WERI-Rb-1 (cell line): ENCODE measurements around the gene RNF113B.

Experiments
- DNase-seq: peaks from one replicate; pipeline ENCODE4 v3.0.0-alpha.2; 2020
- H3K27ac ChIP-seq: fragments of 250-450 bp; sonication (Bioruptor Pico); 2 replicates; pipeline ENCODE4 v1.5.1; 2020; ENCODE audit warnings: mild to moderate bottlenecking, moderate library complexity
- H3K27me3 ChIP-seq: fragments of 250-450 bp; sonication (Bioruptor Pico); 2 replicates; pipeline ENCODE4 v1.5.1; 2021; ENCODE audit warnings: mild to moderate bottlenecking, low read depth, moderate library complexity; ENCODE audit not compliant: insufficient read depth, severe bottlenecking
- H3K36me3 ChIP-seq: fragments of 250-450 bp; sonication (Bioruptor Pico); 2 replicates; pipeline ENCODE4 v1.5.1; 2020; ENCODE audit warnings: mild to moderate bottlenecking, moderate library complexity
- H3K4me3 ChIP-seq: 2 replicates; pipeline ENCODE4 v1.5.1; 2011; ENCODE audit warnings: low read depth, mild to moderate bottlenecking, control low read depth, low read length
- H3K9me3 ChIP-seq: fragments of 250-450 bp; sonication (Bioruptor Pico); 2 replicates; pipeline ENCODE4 v1.5.1; 2021; ENCODE audit warnings: mild to moderate bottlenecking, moderate library complexity; ENCODE audit not compliant: severe bottlenecking
- TF ChIP-seq, protein P1 (sequence below): IDR thresholded peaks from 2 replicates; pipeline ENCODE4 v1.5.1; 2011; ENCODE audit warnings: low read depth, mild to moderate bottlenecking, control low read depth, inconsistent platforms, low read length

RNF113B gene

DNA sequence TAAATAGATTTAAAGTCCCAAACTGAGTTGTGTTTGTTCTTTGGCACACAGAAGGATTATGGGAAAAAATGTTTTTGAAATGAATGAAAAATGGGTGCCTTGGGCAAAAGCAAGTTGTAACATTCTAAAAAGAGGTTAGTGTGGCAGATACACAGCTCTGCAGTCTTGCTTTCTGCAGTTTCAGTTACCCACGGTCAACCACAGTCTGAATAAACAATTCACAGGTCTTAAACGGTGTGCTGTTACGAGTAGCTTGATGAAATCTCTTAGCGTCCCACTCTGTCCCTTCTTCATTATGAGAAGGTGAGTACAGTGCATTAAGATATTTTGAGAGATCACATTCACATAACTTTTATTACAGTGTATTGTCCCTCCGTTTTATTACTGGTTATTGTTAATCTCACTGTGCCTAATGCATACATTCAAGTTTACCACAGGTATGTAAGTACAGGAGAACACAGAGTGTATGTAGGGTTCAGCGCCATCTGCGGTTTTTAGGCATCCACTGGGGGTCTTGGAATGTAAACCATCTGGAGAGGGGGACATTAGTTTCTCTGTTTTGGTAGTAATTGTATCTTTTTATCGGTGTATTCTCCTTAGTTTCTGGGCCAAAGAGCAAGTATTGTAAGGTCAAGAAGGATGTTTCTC is 26.1 kb downstream of the RNF113B start:
- H3K9me3 ChIP-seq: no peaks in the 10 kb centered on the region
- H3K27me3 ChIP-seq: no peaks in the 10 kb centered on the region
- no peak overlapping the region for H3K27ac ChIP-seq
- no peak for DNase-seq
- H3K4me3 ChIP-seq: no peak overlapping the region
- TF ChIP-seq, protein P1, sequence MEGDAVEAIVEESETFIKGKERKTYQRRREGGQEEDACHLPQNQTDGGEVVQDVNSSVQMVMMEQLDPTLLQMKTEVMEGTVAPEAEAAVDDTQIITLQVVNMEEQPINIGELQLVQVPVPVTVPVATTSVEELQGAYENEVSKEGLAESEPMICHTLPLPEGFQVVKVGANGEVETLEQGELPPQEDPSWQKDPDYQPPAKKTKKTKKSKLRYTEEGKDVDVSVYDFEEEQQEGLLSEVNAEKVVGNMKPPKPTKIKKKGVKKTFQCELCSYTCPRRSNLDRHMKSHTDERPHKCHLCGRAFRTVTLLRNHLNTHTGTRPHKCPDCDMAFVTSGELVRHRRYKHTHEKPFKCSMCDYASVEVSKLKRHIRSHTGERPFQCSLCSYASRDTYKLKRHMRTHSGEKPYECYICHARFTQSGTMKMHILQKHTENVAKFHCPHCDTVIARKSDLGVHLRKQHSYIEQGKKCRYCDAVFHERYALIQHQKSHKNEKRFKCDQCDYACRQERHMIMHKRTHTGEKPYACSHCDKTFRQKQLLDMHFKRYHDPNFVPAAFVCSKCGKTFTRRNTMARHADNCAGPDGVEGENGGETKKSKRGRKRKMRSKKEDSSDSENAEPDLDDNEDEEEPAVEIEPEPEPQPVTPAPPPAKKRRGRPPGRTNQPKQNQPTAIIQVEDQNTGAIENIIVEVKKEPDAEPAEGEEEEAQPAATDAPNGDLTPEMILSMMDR: no peak
- peaks cover 46% of the 10 kb centered on the region for H3K36me3 ChIP-seq

DNA sequence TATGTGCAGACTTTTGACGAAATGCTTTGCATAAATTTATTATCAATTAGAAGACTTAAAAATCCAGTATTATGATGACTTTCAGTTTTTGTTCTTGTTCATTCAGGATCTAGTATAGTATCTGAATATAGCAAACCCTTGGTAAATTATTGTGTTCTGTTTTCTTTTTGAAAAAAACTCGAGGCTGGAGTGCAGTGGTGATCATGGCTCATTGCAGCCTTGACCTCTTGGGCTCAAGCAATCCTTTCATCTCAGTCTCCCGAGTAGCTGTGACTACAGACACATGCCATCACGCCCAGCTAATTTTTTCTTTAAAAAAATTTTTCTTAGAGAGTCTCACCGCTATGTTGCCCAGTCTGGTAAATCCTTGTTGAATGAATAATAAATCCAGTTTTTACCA is 29.5 kb downstream of the RNF113B start:
- no peak for DNase-seq
- H3K36me3 ChIP-seq: peaks cover 28% of the 10 kb centered on the region
- TF ChIP-seq, protein P1: 0 out of 2 replicates have a peak, but pooled peaks have one; percentile 2
- H3K27ac ChIP-seq: no peak overlapping the region
- H3K4me3 ChIP-seq: no peak overlapping the region
- no peaks in the 10 kb centered on the region for H3K9me3 ChIP-seq
- no peaks in the 10 kb centered on the region for H3K27me3 ChIP-seq

DNA sequence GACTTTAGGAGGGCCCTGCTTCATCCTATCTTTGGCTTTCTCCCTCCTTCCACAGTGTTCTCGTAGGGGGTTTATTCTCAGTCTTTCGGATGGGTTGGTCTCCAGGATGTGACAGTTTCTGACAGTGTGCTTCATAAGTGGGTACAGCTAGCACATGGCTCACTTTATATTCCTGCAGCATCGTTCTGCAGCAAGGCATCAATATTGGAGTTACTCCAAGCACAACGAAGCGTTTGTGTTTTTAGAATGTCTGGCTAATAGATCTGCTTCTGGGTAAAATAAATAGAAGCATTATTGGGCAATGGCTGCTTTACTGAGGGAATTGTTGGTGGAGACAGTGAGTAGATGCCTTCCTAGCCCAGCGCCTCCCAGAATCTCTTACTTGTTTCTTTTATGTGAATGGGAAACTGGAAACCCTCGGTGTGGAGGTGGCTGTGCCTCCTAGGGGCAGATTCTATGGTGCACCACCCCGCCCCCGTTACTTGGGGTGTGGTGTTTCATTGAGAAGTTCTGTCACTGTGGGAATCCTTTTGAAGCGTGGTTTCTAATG is 32.2 kb downstream of the RNF113B start:
- peak; percentile 80 for DNase-seq
- TF ChIP-seq, protein P1: peak; percentile 47
- peaks cover 16% of the 10 kb centered on the region for H3K36me3 ChIP-seq
- H3K4me3 ChIP-seq: peak overlapping the region; percentile 94
- H3K9me3 ChIP-seq: no peaks in the 10 kb centered on the region
- H3K27me3 ChIP-seq: no peaks in the 10 kb centered on the region
- peak overlapping the region; percentile 80 for H3K27ac ChIP-seq

DNA sequence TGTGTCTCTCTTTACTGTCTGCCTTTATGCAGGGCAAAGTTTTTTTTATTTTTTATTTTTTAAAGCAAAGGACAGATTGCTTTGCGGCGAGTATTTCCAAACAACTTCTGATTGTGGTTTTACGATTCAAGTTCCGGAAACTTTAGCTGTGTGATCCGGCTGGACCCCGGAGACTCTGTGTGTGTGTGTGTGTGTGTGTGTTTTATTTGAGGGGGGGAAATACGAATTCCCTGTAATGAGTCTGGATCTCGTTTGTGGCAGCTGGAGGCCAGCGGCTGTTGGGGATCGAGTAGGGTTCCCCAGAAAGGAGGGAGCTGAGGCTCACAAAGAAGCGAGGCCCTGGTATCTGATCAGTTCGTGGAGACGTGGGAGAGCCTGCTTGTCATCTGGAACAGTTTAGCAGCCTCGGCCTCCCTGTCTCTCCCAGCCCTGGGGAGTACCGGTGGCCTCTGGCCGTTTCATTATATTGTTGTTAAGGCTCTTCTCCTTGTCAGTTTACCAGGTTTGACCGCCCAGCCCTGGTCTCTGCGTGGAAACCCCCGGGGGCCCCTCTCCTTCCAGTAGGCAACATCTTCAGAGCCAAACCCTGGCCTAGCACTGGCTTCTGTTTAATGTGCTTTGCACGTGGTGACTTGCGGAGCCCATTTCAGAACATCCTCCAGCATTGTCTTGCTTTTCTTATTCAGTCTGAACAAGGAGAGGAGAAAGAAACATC is 32.9 kb downstream of the RNF113B start:
- peak overlapping the region; percentile 80 for H3K27ac ChIP-seq

DNA sequence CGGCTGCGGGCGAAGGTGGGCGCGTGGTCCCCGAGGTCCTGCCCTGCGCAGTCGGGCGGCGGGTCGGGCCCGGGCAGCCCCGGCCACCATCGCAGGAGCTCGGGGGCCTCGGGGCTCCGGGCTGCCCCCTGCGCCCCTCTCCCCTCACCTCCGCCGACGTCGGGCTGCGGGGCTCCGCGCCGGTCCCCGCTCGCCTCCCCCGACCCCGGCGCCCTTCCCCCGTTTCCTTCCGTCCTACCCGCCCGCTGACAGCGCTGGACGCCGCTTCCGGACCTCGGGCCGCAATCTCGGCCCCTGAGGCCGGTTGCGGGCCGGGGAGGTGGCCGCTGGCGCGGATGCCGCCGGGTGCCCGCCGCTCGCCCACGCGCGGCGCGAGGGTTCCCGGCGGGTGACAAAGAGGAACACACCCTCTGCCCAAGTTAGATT is 33.5 kb downstream of the RNF113B start:
- Histone ChIP-seq H3K4me3 (peak overlapping the region; percentile 94), H3K27me3 (no peaks in the 10 kb centered on the region), H3K9me3 (no peaks in the 10 kb centered on the region), H3K36me3 (peaks cover 9% of the 10 kb centered on the region), H3K27ac (peak overlapping the region; percentile 80)
- TF ChIP-seq, protein P1: no peak
- no peak for DNase-seq

More for the DNA sequence above, 32.9 kb downstream of the RNF113B start:
- no peaks in the 10 kb centered on the region for H3K27me3 ChIP-seq
- TF ChIP-seq, protein P1: no peak
- DNase-seq: no peak
- H3K4me3 ChIP-seq: peak overlapping the region; percentile 94
- no peaks in the 10 kb centered on the region for H3K9me3 ChIP-seq
- peaks cover 13% of the 10 kb centered on the region for H3K36me3 ChIP-seq
